Measurements from ENCODE around the gene DCX. TPM values are rescaled to one million over a fixed set of nuclear protein-coding genes. Genes with fewer than 3 reads are reported as not detected.

DCX gene
- total RNA-seq: not detected in 2 replicates

GRCh38 chrX:111411983-111412382, at the start of gene DCX:
DCX (minus strand) TSS chrX:111412192; CDS start chrX:111410398, 1,794 bp downstream.
- no peak for DNase-seq (ENCODE audit: low read depth in 2 of 2)

DNA sequence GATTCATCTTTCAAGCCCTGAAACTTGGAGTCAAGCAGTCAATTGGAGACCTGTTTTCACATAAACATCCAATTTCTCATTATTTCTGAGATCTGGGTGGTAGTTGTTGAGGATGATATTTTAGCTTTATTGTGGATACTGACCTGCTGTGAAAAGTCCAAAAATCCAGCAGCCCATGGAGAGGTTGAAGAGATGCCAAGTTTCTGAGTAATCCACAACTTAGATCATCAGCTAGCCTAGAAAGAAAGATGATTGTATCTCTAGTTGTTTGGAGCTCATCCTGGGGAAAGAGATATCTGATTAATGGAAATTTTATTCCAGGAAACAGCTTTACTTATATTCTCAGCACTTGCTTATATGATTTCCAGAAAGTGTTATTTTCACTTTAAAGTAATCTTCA, 48.6 kb upstream of the DCX start:
- DNase-seq (ENCODE audit: low read depth in 2 of 2): no peak

DNA sequence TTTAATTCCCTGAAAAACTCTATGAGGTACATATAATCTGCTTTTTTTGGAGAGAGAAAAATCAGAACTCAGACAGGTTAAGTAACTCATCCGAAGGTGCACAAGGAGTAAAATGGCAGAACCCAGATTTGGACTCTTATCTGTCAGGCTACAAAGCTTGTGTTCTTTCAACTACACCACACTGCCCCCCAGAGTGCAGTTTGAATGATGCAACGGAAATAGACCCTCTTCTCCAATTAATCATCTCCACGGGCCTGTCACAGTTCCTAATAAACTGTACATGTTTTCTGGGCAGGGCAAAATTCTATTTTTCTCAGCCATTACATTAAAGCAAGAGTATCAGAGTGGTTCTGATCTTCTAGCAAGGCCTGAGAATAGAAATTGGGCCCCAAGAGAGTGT, 35.3 kb upstream of the DCX start:
- DNase-seq (ENCODE audit: low read depth in 2 of 2): peak; percentile 1 to 3

DNA sequence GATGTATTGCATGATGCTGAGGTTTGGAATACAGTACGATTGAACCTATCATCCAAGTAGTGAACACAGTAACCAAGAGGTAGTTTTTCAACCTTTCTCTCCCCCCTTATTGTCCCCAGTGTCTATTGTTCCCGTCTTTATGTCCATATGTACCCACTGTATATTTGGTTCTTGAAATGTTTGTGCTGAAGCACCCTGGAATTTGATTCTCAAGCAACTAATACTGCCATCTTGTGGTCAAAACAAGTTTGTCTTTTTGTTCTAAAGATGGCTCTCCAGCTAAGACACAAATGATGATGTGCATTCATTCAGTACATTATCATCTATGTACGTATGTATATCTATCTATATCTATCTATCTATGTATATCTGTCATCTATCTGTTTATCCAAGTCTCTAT, 33.5 kb upstream of the DCX start:
- peak; percentile 28 to 42 for DNase-seq (ENCODE audit: low read depth in 2 of 2)

- no peak for DNase-seq (ENCODE audit: low read depth in 2 of 2)
Measured at GRCh38 chrX:111444881-111445280, 32.9 kb upstream of the DCX start.

- no peak for DNase-seq (ENCODE audit: low read depth in 2 of 2)
Measured at GRCh38 chrX:111443946-111444345, 32.0 kb upstream of the DCX start.

GRCh38 chrX:111442791-111443190, 30.8 kb upstream of the DCX start:
- no peak for DNase-seq (ENCODE audit: low read depth in 2 of 2)

DNA sequence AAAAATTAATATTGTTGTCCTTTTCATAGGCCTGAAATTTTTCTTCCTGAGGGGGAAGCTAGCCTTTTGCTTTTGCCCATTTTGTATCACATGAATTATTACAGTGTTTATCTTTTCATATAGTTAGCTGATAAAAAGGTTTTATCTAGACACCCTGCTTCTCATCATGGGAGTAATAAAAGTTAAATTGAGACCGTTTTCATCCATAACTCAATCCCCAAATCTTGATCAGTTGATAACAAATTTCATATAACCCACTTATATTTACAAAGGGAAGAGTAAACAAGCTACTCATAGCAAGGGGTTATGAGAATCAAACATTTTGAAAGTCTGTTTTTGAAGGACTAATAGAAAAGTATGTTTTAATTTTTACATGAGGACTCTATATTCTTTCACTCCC, 23.5 kb upstream of the DCX start:
- DNase-seq (ENCODE audit: low read depth in 2 of 2): no peak

DNA sequence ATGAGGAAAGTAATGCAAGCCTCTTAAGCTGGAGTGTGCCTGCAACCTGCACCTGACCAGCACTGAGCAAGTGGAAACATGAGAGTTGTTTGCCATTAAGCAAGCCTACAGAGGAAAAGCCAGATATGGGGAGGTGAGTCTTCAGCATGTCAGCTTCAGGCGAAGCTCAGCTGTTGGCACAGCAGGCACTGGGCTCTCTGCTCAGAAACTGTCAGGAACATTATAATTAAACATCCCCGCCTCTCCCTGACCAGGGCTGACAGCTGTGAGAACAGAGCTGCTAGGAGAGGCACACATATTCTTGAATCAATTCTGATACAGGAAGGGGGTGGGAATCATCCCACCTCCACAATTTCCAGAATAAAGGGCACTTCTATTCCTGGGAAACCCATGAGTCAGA, 19.0 kb upstream of the DCX start:
- no peak for DNase-seq (ENCODE audit: low read depth in 2 of 2)

GRCh38 chrX:111411557-111411956, 435 bp downstream of the DCX start:
- no peak for DNase-seq (ENCODE audit: low read depth in 2 of 2)

DNA sequence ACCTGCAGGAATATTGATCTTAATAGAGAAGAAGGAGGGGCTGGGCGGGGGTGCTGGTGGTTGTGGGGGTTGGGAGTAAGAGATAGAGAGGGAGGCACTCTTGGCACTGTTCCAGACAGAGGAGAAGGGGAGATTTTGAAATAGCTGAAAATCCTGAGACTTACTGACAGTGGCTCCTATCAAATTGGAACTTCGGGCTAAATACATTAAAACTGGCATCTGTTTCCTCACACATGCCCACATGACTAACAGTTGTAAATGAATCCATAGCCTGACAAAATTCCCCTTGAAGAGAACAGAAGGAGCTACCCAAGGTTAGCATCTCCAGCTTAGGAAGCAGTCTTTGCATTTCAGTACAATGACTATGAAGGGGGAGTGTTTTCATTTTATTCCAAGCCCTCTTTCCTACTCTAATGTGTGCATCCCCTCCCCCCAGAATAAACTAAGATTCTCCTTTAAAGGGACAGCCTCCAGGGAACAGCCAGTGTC, 1.4 kb downstream of the DCX start:
- no peak for DNase-seq (ENCODE audit: low read depth in 2 of 2)

GRCh38 chrX:111409326-111409725, 2.7 kb downstream of the DCX start:
- DNase-seq (ENCODE audit: low read depth in 2 of 2): no peak

DNA sequence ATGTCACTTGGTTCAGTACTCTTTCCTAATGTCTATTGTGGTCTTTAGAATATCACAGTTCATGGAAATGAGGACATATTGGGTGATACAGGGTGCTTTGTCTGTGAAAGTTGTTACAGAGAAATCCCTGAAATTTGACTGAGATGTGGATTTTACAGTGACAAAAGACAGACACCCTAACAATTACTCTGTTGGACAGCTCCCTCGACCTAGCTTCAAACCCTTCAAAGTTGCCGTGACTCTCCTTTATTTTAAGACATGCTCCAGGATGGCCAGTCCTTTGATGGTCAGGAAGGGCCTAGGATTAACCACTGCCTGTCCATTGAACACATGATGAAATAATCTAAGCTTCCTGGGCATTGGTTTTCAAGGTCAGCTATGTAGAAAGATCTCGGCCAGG, 4.0 kb downstream of the DCX start:
- DNase-seq (ENCODE audit: low read depth in 2 of 2): no peak

- DNase-seq (ENCODE audit: low read depth in 2 of 2): no peak
Measured at GRCh38 chrX:111402344-111402743, 9.6 kb downstream of the DCX start.

DNA sequence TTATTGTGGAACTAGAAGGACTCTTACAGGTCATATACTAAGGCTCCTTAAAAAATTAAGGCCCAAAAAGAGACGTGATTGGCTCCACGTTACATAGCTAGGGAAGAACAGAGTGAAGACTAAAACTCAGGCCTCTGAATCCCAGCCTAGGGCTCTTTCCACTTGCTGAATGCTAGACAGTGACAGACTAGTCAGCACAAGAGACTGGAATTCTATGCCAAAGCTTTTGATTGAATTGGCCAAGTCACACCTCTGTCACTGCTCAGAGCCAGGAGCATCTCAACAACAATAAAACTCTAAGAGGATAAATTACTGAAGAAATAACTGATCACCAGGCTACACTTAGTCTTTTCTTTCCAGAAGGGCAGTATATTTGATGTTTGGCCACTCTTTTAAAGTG, 16.8 kb downstream of the DCX start:
- DNase-seq (ENCODE audit: low read depth in 2 of 2): no peak

- no peak for DNase-seq (ENCODE audit: low read depth in 2 of 2)
Measured at GRCh38 chrX:111394569-111394968, 17.4 kb downstream of the DCX start.

DNA sequence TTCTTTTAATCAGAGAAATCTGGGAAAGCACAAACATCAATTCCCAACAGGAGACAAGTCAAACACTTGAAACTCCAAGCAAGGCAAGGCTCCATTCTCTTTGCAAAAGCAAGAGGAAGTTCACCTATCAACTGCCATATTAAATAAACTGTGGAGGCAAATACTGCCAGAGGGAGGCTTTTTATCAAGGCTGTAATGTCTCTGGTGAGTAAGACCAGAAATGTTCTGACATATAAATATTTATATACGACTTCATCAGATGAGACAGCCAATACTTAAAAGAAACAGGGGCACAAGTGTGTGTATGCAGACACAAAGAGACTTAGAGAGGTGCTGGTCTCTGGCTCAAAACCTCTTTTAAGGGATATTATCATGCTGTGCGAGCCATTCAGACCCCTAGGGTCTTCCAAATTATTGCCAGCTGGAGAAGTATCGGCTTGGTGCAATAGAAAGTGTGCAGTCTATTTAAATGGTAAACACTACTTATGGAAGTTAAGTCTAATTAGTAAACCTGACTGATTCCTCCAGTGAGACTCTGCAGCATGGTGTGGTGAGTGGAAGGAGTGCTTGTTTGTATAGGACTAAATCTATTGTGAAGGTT, 24.4 kb downstream of the DCX start:
- DNase-seq (ENCODE audit: low read depth in 2 of 2): no peak

DNA sequence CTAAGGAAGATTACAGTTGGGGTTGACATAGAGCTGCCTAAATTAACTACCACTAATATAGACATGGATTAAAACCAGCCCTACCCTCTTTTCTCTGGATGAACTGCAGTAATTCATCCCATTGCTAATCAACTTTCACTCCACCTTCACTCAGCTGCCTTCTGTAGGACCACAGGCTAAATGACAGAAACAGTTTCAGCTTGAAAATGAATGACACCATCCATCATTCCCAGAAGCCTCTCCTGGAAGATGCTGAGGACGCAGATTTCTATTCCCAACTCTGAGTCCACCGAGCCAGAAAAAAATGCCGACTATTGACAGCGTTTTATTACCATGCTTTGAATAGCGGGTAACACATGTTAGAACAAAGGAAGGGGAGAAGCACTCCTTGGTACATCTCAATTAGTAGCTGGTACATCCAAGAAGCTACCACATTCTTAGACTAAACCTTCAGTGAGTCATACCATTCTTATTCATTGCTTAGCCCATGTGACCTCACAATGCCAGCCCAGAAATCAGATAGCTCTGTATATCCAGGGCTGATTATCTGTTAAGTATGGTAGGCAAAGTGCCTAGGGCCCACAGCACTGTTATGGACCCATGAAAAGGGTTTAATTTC, 25.3 kb downstream of the DCX start:
- no peak for DNase-seq (ENCODE audit: low read depth in 2 of 2)

DNA sequence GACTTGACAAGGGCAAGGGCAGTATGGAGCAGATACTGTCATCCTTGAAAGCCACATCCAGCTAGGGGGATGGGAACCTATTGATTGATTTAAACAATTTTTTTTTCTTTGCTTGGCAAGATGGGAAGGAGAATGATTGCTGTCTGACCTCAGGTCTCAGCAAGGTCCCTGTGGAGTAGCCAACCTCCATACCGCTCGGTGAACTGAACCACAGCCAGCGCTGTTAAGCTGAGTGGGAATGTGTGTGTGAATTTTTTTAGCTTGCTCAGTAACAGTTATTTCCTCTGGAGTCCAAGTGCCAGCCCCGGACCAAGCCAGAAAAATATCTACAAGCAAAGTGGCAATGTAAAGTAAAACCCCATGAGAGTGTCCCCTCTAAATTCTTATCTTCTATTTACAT, 25.9 kb downstream of the DCX start:
- DNase-seq (ENCODE audit: low read depth in 2 of 2): no peak

DNA sequence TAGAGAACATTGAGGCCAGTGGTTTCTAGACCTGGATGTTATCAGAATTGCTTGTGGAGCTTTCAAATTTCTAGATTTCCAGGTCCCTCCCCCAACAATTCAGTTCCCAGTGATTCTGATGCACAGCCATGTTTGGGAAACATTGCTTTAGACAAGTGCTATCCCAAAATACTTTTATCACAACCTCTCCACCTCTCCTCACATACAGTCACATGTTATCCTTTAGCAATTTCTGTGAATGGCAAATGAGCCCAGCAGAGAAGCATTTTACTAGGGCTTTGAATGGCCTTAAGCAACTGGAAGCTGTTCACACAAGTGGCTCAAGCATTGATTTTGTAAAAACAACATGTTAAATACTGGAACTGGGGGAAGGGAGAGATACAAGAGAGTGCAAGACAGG, 29.7 kb downstream of the DCX start:
- no peak for DNase-seq (ENCODE audit: low read depth in 2 of 2)

GRCh38 chrX:111376897-111377578, 35.0 kb downstream of the DCX start:
- DNase-seq (ENCODE audit: low read depth in 2 of 2): no peak

- DNase-seq (ENCODE audit: low read depth in 2 of 2): no peak
Measured at GRCh38 chrX:111376486-111376885, 35.5 kb downstream of the DCX start.

DNA sequence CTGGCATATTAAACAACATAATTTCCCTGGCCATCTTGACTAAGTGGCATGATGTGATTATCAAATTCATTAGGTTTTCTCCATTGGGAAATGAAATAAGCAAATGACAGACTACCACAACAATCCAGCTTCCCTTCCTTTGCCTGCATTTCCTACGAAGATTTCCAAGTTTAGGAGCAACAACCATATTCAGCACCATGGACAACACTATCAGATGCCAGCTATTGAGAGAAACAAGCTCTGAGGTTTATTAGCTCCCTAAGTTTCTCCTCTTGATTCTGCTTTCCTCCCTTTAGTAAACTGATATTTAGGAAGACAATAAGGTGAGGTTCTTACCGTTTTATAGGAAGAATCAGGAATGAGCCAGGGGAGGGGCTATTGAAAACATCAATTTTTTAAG, 36.2 kb downstream of the DCX start:
- peak; percentile 0 to 2 for DNase-seq (ENCODE audit: low read depth in 2 of 2)
